HK-2 (cell line): ENCODE measurements around the gene TMEM198.

Experiments
- DNase-seq: peaks from one replicate; pipeline ENCODE4 v3.0.0-alpha.2; 2018; ENCODE audit not compliant: unreplicated experiment

Gene TMEM198

DNA sequence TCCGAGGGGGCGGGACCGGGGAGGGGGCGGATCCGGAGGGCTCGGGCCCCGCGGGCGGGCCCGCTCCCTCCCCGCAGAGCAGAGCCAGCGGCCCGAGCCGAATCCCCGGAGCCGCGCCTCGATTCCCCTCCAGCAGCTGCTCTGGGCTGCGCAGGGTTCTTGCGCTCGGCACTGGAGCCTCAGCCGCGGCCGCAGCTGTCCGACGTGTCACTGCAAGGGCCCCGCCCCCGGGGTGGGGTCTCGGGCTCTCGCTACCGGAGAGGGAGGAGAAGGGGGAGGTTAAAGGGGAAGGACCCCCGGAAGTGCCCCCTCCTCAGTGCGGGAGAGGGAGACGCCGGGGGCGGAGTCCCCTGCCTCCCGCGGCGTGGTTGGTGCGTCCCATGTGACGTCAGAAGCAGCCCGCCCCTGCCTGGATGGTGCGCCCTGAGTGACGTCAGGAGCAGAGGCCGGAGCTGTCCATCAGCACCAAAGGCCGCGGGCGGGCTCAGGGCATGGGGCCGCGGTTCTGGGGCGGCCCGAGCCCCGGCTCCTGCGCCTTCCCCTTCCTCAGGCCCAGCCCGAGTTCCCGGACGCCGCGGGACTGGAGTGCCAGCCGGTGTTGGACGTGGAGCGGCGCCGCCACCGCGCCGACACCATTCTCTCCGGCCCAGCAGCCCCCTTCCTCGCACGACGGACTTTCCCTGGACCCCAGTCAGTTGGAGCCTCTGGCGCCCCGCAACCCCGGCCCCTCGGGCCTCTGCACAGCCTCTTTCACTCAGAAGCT lies at the start of gene TMEM198, which contains the start of gene CHPF:
Gene TMEM198 (plus strand): TSS at position 433 of the 763 bp plus-strand sequence. CDS start 700 bp downstream, outside the sequence.
Gene CHPF (minus strand): TSS at position 214 of the 763 bp plus-strand sequence. CDS start 271 bp downstream, outside the sequence.
- DNase-seq = peak; percentile 98

DNA sequence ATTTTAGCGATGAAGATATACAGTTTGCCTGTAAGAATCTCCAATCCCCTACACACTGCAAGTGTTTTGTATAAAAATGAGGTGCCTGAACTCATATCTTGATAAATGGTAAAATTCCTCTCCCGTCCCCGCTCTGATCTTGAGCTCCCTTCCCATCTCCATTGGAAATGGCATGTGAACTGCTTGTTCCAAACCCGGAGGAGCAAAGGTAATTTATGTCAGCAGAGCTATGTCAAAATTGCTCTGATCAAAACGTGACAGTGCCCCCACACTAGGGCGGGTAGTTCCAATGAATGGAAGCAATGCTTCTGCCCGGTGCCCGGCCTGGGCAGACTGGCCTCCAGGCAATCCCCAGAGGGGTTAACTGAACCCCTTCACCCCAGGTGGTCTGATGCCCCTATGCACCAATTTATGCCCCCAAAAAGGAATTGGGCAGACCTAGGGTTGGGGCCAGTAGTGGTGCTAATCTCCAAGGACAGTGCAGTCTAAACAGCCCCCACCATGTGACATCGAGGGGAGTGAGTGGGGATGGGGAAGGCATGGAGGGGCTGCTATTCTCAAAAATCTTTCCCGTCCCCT lies 48.8 kb upstream of the TMEM198 start:
- no peak for DNase-seq

GRCh38 chr2:219495531-219496122 lies 48.2 kb upstream of the TMEM198 start:
- peak; percentile 67 for DNase-seq

- no peak for DNase-seq
Measured at GRCh38 chr2:219496247-219496824, 47.5 kb upstream of the TMEM198 start.

- no peak for DNase-seq
Measured at GRCh38 chr2:219496825-219497494, 46.9 kb upstream of the TMEM198 start.

- peak; percentile 89 for DNase-seq
Measured at GRCh38 chr2:219497495-219498279, 46.1 kb upstream of the TMEM198 start.

DNA sequence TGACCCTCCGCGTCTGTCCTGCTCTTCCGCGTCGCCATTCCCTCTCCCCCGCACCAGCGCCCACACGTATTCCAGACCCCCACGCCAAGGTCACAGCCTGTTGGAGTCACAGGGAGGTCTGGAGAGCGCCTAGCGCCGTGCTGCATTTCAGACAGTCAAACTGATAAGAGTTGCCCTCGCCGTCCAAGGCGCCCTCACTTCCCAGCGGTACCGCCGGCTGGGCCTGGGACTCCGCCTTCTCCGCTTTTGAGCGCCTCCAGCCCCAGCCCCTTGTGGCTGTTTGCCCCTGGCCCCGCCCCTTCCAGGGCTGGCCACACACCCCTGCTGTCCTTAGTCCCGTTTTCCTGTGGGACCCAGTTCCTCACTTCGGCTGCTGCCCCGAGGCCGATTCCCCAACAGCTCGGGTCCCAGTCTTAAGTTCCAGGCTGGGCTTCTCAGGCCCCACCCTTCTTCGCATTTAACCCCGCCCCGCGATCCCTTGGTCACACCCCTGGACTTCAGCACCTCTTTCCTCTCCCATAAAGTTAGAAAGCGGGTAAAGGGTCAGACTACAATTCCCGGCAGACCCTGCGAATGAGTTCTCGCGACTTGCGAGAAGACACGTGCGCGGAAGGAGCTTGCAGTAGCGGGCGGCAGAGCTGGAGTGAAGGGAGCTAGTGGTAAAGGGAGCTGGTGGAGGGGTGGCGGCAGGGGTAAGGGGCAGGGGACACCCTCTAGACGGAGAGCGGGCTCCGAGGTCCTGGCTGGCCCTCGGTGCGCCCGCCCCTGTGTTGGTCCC lies 45.4 kb upstream of the TMEM198 start, which contains the start of gene GMPPA:
Gene GMPPA (plus strand): TSS at position 612 of the 778 bp plus-strand sequence. CDS start 1,085 bp downstream, outside the sequence.
- DNase-seq = peak; percentile 97

DNA sequence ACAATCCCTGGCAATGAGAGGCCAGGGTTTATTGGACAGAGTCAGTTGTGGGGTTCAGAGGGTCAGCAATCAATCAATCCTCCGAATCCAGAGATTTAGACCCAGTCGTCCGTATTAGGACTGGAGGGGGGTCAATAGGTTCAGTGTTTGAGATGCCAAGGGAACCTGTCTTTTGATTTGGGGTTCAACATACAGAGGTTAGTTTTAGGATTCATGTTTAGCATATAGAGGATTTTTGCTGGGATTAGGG lies 44.8 kb upstream of the TMEM198 start:
- no peak for DNase-seq

DNA sequence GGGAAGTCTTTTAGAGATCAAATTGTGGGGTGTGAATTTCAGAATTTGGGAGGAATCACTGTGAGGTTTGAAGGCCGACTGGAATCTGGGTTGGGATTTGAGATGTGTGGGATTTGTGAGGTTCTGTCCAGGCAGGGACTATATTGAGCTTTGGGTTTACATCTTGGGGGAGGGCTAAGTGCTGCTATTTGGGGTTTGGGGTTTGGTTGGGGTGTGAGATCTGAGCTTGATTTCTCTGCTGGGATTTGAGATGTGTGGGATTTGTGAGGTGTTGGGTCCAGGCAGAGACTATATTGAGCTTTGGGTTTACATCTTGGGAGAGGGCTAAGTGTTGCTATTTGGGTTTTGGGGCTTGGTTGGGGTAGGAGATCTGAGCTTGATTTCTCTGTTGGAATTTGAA lies 44.3 kb upstream of the TMEM198 start:
- DNase-seq = no peak

DNA sequence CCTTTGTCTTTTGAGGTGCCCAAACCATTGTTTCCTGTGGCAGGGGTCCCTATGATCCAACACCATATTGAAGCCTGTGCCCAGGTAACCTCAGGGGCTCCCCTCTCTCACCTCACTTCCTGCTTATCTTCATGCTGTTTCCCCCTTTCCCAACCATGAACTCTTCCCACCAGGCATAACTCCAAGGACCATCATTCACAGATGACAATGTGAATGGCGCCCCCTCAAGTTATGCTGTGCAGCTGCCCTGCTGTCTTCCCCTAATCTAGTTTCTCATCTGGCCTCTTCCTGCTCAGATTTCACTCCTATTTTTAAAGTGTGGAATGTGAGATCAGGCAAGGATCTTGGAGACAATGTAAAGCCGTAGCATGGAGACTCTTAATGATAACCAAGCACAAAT lies 43.7 kb upstream of the TMEM198 start:
- no peak for DNase-seq

GRCh38 chr2:219501849-219502248 lies 42.0 kb upstream of the TMEM198 start:
- DNase-seq = no peak

- DNase-seq = no peak
Measured at GRCh38 chr2:219502618-219503017, 41.2 kb upstream of the TMEM198 start.

DNA sequence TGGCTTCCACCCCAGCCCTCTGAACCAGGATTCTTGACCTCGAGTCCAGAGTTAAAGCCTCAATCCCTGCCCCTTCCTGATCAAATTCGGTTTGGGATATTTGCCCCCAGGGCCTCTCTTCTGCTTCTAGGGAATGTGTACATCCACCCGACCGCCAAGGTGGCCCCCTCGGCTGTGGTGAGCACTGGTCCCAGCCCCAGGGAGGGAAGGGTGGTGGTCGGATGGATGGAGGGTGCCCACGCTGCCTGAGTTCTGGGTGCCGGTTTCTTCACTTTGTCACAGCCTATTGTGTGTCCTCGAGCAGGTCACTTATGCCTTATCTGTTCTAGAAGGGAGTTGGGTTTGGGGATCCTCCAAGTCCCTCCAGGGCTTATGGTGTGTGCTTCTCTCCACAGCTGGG lies 38.2 kb upstream of the TMEM198 start:
- DNase-seq = no peak

- no peak for DNase-seq
Measured at GRCh38 chr2:219506153-219506801, 37.6 kb upstream of the TMEM198 start.

DNA sequence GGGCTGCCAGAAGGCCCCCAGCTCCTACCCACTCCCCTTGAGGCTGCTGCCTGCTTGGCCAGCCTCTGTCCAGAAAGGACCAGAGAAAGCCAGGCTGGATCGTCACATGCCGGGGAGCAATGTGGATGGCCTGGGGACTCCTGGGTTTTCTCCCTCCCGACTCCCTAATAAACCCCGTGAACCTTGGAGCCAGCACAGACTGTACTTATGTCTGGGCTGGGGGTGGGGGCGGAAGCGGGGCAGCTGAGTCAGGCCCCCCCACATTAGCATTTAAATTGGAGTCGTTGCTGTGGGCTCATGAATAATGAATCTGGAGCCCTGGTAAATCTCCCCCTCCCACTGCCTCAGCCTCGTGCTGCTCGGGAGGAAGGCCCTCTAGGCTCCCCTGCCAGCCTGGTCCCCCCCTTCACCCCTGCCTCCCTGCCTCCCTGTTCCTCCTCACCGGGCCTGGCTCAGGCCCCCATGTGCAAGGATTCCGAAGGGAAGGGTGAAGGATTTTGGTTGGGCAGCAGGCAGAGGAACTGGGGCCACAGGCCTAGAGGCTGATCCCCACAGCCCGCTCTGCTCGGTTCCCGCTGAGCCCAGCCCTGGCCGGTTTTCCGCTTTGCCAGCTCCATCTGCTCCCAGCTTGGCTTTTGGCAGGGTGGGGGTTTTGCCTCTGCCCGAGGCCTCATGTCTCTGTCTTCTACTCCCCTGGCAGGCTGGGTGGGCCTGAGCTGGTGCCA lies 36.9 kb upstream of the TMEM198 start:
- DNase-seq = no peak

DNA sequence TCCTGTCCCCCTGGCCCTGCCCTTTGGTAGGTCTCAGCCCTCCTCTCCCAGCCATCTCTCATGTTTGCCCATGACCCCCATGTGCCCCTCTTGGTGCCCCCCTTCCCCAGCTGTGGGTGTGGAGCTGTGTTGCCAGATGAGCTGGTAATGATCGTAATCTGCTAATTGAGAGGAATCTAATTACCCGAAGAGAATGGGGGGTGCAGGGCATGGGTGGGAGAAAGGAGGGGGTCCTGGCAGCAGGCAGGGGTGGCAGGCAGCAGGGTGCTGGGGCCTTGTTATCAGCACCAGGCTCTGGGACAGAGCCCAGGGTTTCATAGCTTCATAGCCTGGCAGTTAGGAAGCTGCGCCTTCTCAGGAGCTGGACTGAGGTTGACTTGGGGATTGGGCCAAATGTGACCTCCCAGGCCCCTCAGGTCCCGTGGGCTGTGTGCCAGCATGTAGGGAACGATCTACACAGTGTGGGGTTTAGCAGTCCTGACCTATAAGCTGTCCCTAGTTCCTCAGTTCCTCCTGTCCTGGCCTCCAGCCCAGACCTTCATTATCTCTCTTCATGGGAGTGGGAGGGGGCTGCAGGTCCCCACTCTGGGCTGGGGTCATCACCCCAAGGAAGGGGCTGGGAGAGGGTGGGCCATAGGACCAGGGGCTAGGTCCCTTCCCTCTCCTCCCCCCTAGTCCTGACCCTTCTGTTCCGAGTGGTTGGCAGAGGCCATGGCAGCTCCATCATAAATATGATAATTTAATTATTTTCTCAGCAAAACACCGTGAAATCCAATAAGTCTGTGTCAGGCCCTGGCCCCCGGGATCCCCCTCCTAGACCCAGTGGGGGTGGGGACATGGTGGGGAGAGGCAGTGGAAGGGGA lies 36.0 kb upstream of the TMEM198 start:
- no peak for DNase-seq

DNA sequence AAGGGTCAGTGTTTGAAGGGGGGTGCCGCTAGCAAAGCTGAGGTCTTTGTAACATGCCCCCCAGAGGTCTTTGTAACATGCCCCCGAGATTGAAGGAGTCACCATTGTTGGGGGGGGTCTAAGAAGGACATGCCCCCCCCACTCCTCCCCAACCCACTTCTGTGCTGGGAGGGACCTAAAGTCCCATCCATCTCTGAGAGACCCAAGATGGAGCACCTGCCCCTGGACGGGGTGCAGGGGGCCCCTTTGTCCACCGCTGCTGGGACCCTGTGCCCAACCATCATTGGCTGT lies 35.4 kb upstream of the TMEM198 start:
- no peak for DNase-seq

DNA sequence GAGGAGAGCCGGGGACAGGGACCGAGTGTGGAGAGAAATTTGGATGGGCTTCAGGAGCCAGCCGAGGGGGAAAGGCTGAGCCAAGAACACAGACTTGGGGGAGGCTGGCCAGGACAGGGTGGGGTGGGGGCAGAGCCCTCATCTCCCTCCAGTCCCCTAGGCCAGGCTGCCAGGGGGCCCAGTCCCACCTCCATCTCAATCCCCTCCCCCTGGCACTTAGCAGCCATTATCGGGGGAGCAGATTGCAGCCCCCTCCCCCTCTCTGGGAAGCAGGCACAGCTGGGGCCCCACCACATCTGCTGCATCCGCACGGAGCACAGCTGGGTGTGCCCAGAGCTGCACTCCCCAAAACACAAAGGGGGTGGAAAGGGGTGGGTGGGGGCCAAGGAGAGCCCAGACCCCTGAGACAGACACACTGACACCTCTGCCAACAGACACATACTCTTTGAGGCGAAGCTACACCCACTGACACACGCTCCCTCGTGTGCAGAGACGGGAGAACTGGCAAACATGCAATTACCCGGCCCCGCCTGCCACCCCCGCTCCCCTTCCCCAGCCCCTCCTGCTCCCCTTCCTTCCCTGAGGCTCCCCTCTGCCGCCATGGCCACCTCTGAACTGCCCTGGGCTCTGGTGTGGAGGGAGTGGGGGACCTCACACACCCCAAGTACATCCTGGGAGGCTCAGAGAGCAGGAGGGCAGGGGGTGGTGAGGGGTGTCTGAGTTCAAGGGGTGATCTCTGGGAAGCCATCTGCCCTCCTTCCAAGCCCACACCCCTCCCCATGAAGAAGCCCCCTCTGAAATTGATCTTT lies 34.7 kb upstream of the TMEM198 start:
- no peak for DNase-seq
